Measurements from ENCODE around the gene ELOVL6.
"Not testable (repeated sequence)": the region's sequence is repeated elsewhere in the genome, so short reads cannot be mapped to it uniquely, and the experiment has no call there.

ELOVL6 gene

GRCh38 chr4:110229266-110229665, 30.9 kb upstream of the ELOVL6 start:
- H3K4me3 ChIP-seq (ENCODE audit: low read depth, low read length) = no peak overlapping the region
- in situ Hi-C loops (cut with HindIII; ENCODE audit: low sequenced_read_pairs) = no loop called here
- no peak for DNase-seq (ENCODE audit: low read depth, low spot score)
- no peak for TF ChIP-seq CTCF (IDR thresholded peaks at IDR 0.05; ENCODE audit: low read depth, low read length)

- no peak overlapping the region for H3K4me3 ChIP-seq (ENCODE audit: low read depth, low read length)
These were observed 26.4 kb upstream of the ELOVL6 start for GRCh38 chr4:110224812-110225211.

GRCh38 chr4:110224142-110224541, 25.7 kb upstream of the ELOVL6 start:
- H3K4me3 ChIP-seq (ENCODE audit: low read depth, low read length) = no peak overlapping the region
- no peak for DNase-seq (ENCODE audit: low read depth, low spot score)
- no peak for TF ChIP-seq CTCF (IDR thresholded peaks at IDR 0.05; ENCODE audit: low read depth, low read length)
- in situ Hi-C loops (cut with HindIII; ENCODE audit: low sequenced_read_pairs) = no loop called here

More at GRCh38 chr4:110224812-110225211, 26.4 kb upstream of the ELOVL6 start:
- in situ Hi-C loops (cut with HindIII; ENCODE audit: low sequenced_read_pairs) = no loop called here
- TF ChIP-seq CTCF (IDR thresholded peaks at IDR 0.05; ENCODE audit: low read depth, low read length) = no peak
- DNase-seq (ENCODE audit: low read depth, low spot score) = no peak

GRCh38 chr4:110218935-110219334, 20.5 kb upstream of the ELOVL6 start:
- DNase-seq (ENCODE audit: low read depth, low spot score); in situ Hi-C loops (cut with HindIII; ENCODE audit: low sequenced_read_pairs): not testable (repeated sequence)

GRCh38 chr4:110217181-110217580, 18.8 kb upstream of the ELOVL6 start:
- in situ Hi-C loops (cut with HindIII; ENCODE audit: low sequenced_read_pairs); DNase-seq (ENCODE audit: low read depth, low spot score); H3K4me3 ChIP-seq (ENCODE audit: low read depth, low read length): not testable (repeated sequence)

More at GRCh38 chr4:110218935-110219334, 20.5 kb upstream of the ELOVL6 start:
- H3K4me3 ChIP-seq (ENCODE audit: low read depth, low read length) = not testable (repeated sequence)

- in situ Hi-C loops (cut with HindIII; ENCODE audit: low sequenced_read_pairs) = no loop called here
- H3K4me3 ChIP-seq (ENCODE audit: low read depth, low read length) = no peak overlapping the region
- no peak for DNase-seq (ENCODE audit: low read depth, low spot score)
- no peak for TF ChIP-seq CTCF (IDR thresholded peaks at IDR 0.05; ENCODE audit: low read depth, low read length)
These were observed 17.7 kb upstream of the ELOVL6 start for GRCh38 chr4:110216129-110216528.

GRCh38 chr4:110211770-110212061, 13.3 kb upstream of the ELOVL6 start:
- TF ChIP-seq CTCF (IDR thresholded peaks at IDR 0.05; ENCODE audit: low read depth, low read length) = no peak
- DNase-seq (ENCODE audit: low read depth, low spot score) = no peak
- H3K4me3 ChIP-seq (ENCODE audit: low read depth, low read length) = no peak overlapping the region
- in situ Hi-C loops (cut with HindIII; ENCODE audit: low sequenced_read_pairs) = no loop called here

- in situ Hi-C loops (cut with HindIII; ENCODE audit: low sequenced_read_pairs) = no loop called here
- TF ChIP-seq CTCF (IDR thresholded peaks at IDR 0.05; ENCODE audit: low read depth, low read length) = peak; percentile 91
These were observed 12.8 kb upstream of the ELOVL6 start for GRCh38 chr4:110211007-110211769.

More at GRCh38 chr4:110211007-110211769, 12.8 kb upstream of the ELOVL6 start:
- peak; percentile 50 for DNase-seq (ENCODE audit: low read depth, low spot score)
- no peak overlapping the region for H3K4me3 ChIP-seq (ENCODE audit: low read depth, low read length)
